GM18868 (cell line): Measurements from ENCODE around the gene SNX10.
"Not testable (repeated sequence)": the region's sequence is repeated elsewhere in the genome, so short reads cannot be mapped to it uniquely, and the experiment has no call there.

Source experiments
- ATAC-seq: cut with Tn5 transposase; IDR thresholded peaks from one replicate; pipeline ENCODE4 v1.9.1; 2021; ENCODE audit warnings: mild to moderate bottlenecking, moderate library complexity; ENCODE audit not compliant: unreplicated experiment

Gene SNX10

GRCh38 chr7:26291699-26292538 is at the start of gene SNX10:
SNX10 (plus strand) TSS chr7:26291862; CDS start chr7:26346443, 54,581 bp downstream.
- ATAC-seq: peak; percentile 70

GRCh38 chr7:26245150-26245549 is 46.5 kb upstream of the SNX10 start:
- no peak for ATAC-seq

- no peak for ATAC-seq
These were observed 41.4 kb upstream of the SNX10 start for GRCh38 chr7:26250239-26250638.

GRCh38 chr7:26261866-26262265 is 29.8 kb upstream of the SNX10 start:
- not testable (repeated sequence) for ATAC-seq

GRCh38 chr7:26265065-26265464 is 26.6 kb upstream of the SNX10 start:
- ATAC-seq: no peak

GRCh38 chr7:26265499-26266075 is 26.1 kb upstream of the SNX10 start:
- ATAC-seq: no peak

- no peak for ATAC-seq
These were observed 24.0 kb upstream of the SNX10 start for GRCh38 chr7:26267601-26268166.

- ATAC-seq: no peak
These were observed 16.4 kb upstream of the SNX10 start for GRCh38 chr7:26275213-26275612.

- no peak for ATAC-seq
These were observed 12.9 kb upstream of the SNX10 start for GRCh38 chr7:26278770-26279169.

- no peak for ATAC-seq
These were observed 12.3 kb upstream of the SNX10 start for GRCh38 chr7:26279405-26279804.

- ATAC-seq: no peak
These were observed 11.6 kb upstream of the SNX10 start for GRCh38 chr7:26280097-26280496.

GRCh38 chr7:26280723-26281122 is 10.9 kb upstream of the SNX10 start:
- no peak for ATAC-seq

- no peak for ATAC-seq
These were observed 7.2 kb upstream of the SNX10 start for GRCh38 chr7:26284477-26284876.

- ATAC-seq: no peak
These were observed 6.5 kb upstream of the SNX10 start for GRCh38 chr7:26284995-26285632.

- ATAC-seq: no peak
These were observed 5.5 kb upstream of the SNX10 start for GRCh38 chr7:26286157-26286556.

- not testable (repeated sequence) for ATAC-seq
These were observed 3.5 kb upstream of the SNX10 start for GRCh38 chr7:26288126-26288525.

- no peak for ATAC-seq
These were observed 411 bp upstream of the SNX10 start for GRCh38 chr7:26291251-26291650.

- no peak for ATAC-seq
These were observed 1.3 kb downstream of the SNX10 start for GRCh38 chr7:26292768-26293560.

GRCh38 chr7:26293569-26294308 is 2.1 kb downstream of the SNX10 start:
- ATAC-seq: peak; percentile 81

GRCh38 chr7:26295015-26295414 is 3.4 kb downstream of the SNX10 start:
- no peak for ATAC-seq
